ENCODE data around the gene ADIPOR2.

ADIPOR2 gene

GRCh38 chr12:1738446-1738845 is 47.6 kb downstream of the ADIPOR2 start:
- no peak for DNase-seq

- DNase-seq, result no peak
These were observed 48.5 kb downstream of the ADIPOR2 start for GRCh38 chr12:1739368-1739767.

- peak; percentile 20 for DNase-seq
These were observed 49.5 kb downstream of the ADIPOR2 start for GRCh38 chr12:1740161-1740948.

- peak; percentile 16 for DNase-seq
These were observed 50.5 kb downstream of the ADIPOR2 start for GRCh38 chr12:1741154-1741949.

GRCh38 chr12:1744932-1745331 is 54.1 kb downstream of the ADIPOR2 start:
- no peak for DNase-seq

GRCh38 chr12:1747609-1748008 is 56.7 kb downstream of the ADIPOR2 start:
- DNase-seq, result no peak

GRCh38 chr12:1749019-1749418 is 58.1 kb downstream of the ADIPOR2 start:
- no peak for DNase-seq

GRCh38 chr12:1750300-1750699 is 59.4 kb downstream of the ADIPOR2 start:
- no peak for DNase-seq

- DNase-seq, result no peak
These were observed 67.5 kb downstream of the ADIPOR2 start for GRCh38 chr12:1758376-1758775.

- no peak for DNase-seq
These were observed 68.0 kb downstream of the ADIPOR2 start for GRCh38 chr12:1758887-1759286.

- DNase-seq, result no peak
These were observed 69.9 kb downstream of the ADIPOR2 start for GRCh38 chr12:1760566-1761382.

GRCh38 chr12:1761857-1762256 is 71.0 kb downstream of the ADIPOR2 start:
- DNase-seq, result no peak

GRCh38 chr12:1763153-1763552 is 72.3 kb downstream of the ADIPOR2 start:
- DNase-seq, result no peak

GRCh38 chr12:1766110-1766509 is 75.2 kb downstream of the ADIPOR2 start:
- DNase-seq, result peak; percentile 80

- peak; percentile 24 for DNase-seq
These were observed 76.7 kb downstream of the ADIPOR2 start for GRCh38 chr12:1767407-1768090.

- peak; percentile 28 for DNase-seq
These were observed 77.7 kb downstream of the ADIPOR2 start for GRCh38 chr12:1768615-1769014.

- peak; percentile 44 for DNase-seq
These were observed 79.1 kb downstream of the ADIPOR2 start for GRCh38 chr12:1769809-1770494.

GRCh38 chr12:1773937-1774655 is 83.2 kb downstream of the ADIPOR2 start:
- DNase-seq, result no peak

- peak; percentile 75 for DNase-seq
These were observed 85.5 kb downstream of the ADIPOR2 start for GRCh38 chr12:1776170-1776921.

- DNase-seq, result no peak
These were observed 86.9 kb downstream of the ADIPOR2 start for GRCh38 chr12:1777798-1778197.

GRCh38 chr12:1778911-1779310 is 88.0 kb downstream of the ADIPOR2 start:
- no peak for DNase-seq
